ENCODE results near the gene GFPT2. TPM values are rescaled to one million over a fixed set of nuclear protein-coding genes. Genes with fewer than 3 reads are reported as not detected.

Gene GFPT2
- total RNA-seq, 1 experiment from 2014 or later: 0.82 TPM

DNA sequence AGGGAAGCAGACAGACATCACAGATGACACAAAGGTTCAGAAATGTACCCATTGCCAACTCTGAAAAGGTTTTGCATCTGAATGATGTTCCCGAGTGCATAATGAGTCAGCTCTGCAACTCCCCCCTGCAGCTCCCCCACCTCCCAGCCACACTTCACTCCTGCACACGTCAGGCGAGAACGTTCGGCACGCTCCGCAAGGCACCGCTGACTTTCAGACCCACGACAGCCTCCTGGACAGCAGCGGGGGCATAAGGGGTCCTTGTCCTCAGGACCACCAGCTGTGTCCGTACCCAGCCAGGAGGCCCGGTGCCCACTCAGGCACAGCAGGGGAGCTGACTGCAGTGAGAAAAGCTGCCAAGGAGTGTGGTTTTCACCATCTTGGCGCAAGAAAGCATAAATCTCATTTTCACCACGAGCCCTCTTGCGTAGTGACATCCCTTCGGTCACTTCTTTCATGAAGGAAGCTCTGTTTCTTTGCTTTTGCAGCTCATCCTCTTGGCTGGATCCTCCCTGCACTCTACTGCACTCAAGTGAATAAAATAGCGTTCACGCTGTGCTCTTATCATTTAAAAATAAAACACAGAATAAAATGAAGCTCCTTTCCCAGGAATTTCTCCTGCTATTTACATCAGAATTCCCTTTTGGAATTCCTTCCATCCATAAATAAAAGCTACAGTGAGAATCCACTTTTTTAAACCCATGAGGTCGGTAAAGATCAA lies 9.9 kb downstream of the GFPT2 start:
- H3K4me3 ChIP-seq (ENCODE audit: low read depth, low read length, poor library complexity, severe bottlenecking): no peak overlapping the region
- DNase-seq (ENCODE audit: low spot score): peak; percentile 9
- H3K27me3 ChIP-seq (replicated peaks; ENCODE audit: insufficient read depth, low read depth, low read length, poor library complexity): no peaks in the 10 kb centered on the region
- H3K27ac ChIP-seq (ENCODE audit: low read depth, low read length, poor library complexity, severe bottlenecking): no peak overlapping the region
- BruUV-seq (replicated peaks): no TSS peak
- peaks cover 6% of the 10 kb centered on the region for H3K4me1 ChIP-seq (ENCODE audit: insufficient read depth, low read length, poor library complexity, severe bottlenecking)
- TF ChIP-seq, protein P1, sequence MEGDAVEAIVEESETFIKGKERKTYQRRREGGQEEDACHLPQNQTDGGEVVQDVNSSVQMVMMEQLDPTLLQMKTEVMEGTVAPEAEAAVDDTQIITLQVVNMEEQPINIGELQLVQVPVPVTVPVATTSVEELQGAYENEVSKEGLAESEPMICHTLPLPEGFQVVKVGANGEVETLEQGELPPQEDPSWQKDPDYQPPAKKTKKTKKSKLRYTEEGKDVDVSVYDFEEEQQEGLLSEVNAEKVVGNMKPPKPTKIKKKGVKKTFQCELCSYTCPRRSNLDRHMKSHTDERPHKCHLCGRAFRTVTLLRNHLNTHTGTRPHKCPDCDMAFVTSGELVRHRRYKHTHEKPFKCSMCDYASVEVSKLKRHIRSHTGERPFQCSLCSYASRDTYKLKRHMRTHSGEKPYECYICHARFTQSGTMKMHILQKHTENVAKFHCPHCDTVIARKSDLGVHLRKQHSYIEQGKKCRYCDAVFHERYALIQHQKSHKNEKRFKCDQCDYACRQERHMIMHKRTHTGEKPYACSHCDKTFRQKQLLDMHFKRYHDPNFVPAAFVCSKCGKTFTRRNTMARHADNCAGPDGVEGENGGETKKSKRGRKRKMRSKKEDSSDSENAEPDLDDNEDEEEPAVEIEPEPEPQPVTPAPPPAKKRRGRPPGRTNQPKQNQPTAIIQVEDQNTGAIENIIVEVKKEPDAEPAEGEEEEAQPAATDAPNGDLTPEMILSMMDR (conservative IDR thresholded peaks at IDR 0.05; ENCODE audit: low read depth, low read length): no peak
- no peak for TF ChIP-seq EZH2 (IDR thresholded peaks at IDR 0.05; ENCODE audit: borderline replicate concordance, low read depth, low read length, poor library complexity, severe bottlenecking)
- no peaks in the 10 kb centered on the region for H3K9me3 ChIP-seq (ENCODE audit: low read depth, low read length, poor library complexity, severe bottlenecking)
- no peaks in the 10 kb centered on the region for H3K36me3 ChIP-seq (ENCODE audit: insufficient read depth, low read length, poor library complexity, severe bottlenecking)
- ChIA-PET POLR2A (ENCODE audit: low non-redundant PET) (no interaction called here), CTCF (interaction anchor here (1.4 kb wide), 1 partner anchor 15 kb away, joined by 4 read pairs; no protein-coding TSS in a partner anchor)
- intact Hi-C loops (cut with micrococcal nuclease; ENCODE audit: unreplicated experiment): no loop called here

DNA sequence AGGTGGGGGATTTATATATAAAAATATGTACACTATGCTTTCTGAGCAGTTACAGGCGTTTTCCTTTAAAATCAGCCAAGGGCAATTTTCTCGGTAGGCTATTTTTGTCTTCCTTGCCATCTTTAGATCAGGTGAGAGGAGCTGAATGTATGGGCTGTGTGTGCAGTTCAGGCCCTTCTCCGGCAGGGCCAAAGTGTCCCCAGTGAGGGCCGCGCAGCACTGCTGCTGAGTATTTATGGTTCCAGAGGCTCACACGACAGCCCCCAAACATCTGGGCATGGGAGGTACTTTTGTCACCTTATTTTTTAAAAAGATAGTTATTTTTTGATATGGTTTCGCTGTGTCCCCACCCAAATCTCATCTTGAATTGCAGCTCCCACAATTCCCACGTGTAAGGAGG lies 11.5 kb downstream of the GFPT2 start:
- Histone ChIP-seq H3K27me3 (replicated peaks; ENCODE audit: insufficient read depth, low read depth, low read length, poor library complexity) (no peaks in the 10 kb centered on the region), H3K4me1 (ENCODE audit: insufficient read depth, low read length, poor library complexity, severe bottlenecking) (peaks cover 6% of the 10 kb centered on the region), H3K9me3 (ENCODE audit: low read depth, low read length, poor library complexity, severe bottlenecking) (no peaks in the 10 kb centered on the region), H3K27ac (ENCODE audit: low read depth, low read length, poor library complexity, severe bottlenecking) (no peak overlapping the region), H3K4me3 (ENCODE audit: low read depth, low read length, poor library complexity, severe bottlenecking) (no peak overlapping the region), H3K36me3 (ENCODE audit: insufficient read depth, low read length, poor library complexity, severe bottlenecking) (no peaks in the 10 kb centered on the region)
- CTCF ChIA-PET: interaction anchor here (0.7 kb wide), 1 partner anchor 137 kb away, joined by 3 read pairs; no protein-coding TSS in a partner anchor
- no peak for DNase-seq (ENCODE audit: low spot score)
- no TSS peak for BruUV-seq (replicated peaks)
- TF ChIP-seq, protein P1 (conservative IDR thresholded peaks at IDR 0.05; ENCODE audit: low read depth, low read length): no peak
- TF ChIP-seq EZH2 (IDR thresholded peaks at IDR 0.05; ENCODE audit: borderline replicate concordance, low read depth, low read length, poor library complexity, severe bottlenecking): no peak
- intact Hi-C loops (cut with micrococcal nuclease; ENCODE audit: unreplicated experiment): no loop called here
- POLR2A ChIA-PET (ENCODE audit: low non-redundant PET): no interaction called here

DNA sequence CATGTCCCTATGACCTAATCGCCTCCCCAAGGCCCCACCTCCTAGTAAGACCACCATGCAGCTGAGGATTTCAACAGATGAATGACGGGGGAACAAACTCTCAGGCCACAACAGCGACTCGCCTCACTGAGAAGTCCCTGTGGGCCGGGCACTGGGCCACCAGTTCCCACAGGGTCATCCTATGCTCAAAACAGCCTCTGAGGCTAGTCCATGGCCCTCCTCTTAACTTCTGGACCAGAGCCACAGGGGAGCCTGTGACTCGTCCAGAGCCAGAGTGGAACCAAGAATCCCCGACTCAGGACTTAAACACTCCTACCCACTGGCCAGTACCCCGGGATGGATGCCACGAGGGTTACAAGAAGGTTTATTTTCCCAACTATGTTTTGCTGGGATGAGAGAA lies 12.3 kb downstream of the GFPT2 start:
- no peak for DNase-seq (ENCODE audit: low spot score)
- POLR2A ChIA-PET (ENCODE audit: low non-redundant PET): no interaction called here
- BruUV-seq (replicated peaks): no TSS peak
- intact Hi-C loops (cut with micrococcal nuclease; ENCODE audit: unreplicated experiment): no loop called here
- Histone ChIP-seq H3K9me3 (ENCODE audit: low read depth, low read length, poor library complexity, severe bottlenecking) (no peaks in the 10 kb centered on the region), H3K4me1 (ENCODE audit: insufficient read depth, low read length, poor library complexity, severe bottlenecking) (peaks cover 6% of the 10 kb centered on the region), H3K4me3 (ENCODE audit: low read depth, low read length, poor library complexity, severe bottlenecking) (no peak overlapping the region), H3K36me3 (ENCODE audit: insufficient read depth, low read length, poor library complexity, severe bottlenecking) (no peaks in the 10 kb centered on the region), H3K27ac (ENCODE audit: low read depth, low read length, poor library complexity, severe bottlenecking) (no peak overlapping the region), H3K27me3 (replicated peaks; ENCODE audit: insufficient read depth, low read depth, low read length, poor library complexity) (no peaks in the 10 kb centered on the region)
- TF ChIP-seq EZH2 (IDR thresholded peaks at IDR 0.05; ENCODE audit: borderline replicate concordance, low read depth, low read length, poor library complexity, severe bottlenecking): no peak
- TF ChIP-seq, protein P1 (conservative IDR thresholded peaks at IDR 0.05; ENCODE audit: low read depth, low read length): no peak
- CTCF ChIA-PET: no interaction called here

All from A673 (cell line).